Stimulated activated naive CD8-positive, alpha-beta T cell treated with anti-CD3 and anti-CD28 coated beads, Interleukin-15, amount 100 ng/mL, for 72 hours (primary cell): ENCODE results near the gene RAD1.

Source experiments
- ATAC-seq: fragments of 150-1000 bp; cut with Tn5 transposase; 2 replicates; pipeline ENCODE4 v1.10.0; 2021; ENCODE audit warnings: mild to moderate bottlenecking, moderate library complexity
- DNase-seq, 2 donors: peaks; one replicate each; pipeline ENCODE4 v3.0.0; 2021 to 2022
- H3K27ac Mint-ChIP-seq, 2 donors: one replicate each; pipeline ENCODE4 v1.8.0; 2022; ENCODE audit warnings: mild to moderate bottlenecking in 2 of 2, mixed read lengths in 2 of 2, moderate library complexity in 2 of 2
- H3K27me3 Mint-ChIP-seq: one replicate; pipeline ENCODE4 v1.8.0; 2022; ENCODE audit warnings: mixed read lengths
- H3K4me1 Mint-ChIP-seq: one replicate; pipeline ENCODE4 v1.8.0; 2022; ENCODE audit warnings: mild to moderate bottlenecking, mixed read lengths
- H3K4me3 Mint-ChIP-seq, 2 donors: one replicate each; pipeline ENCODE4 v1.8.0; 2022; ENCODE audit warnings: mild to moderate bottlenecking in 2 of 2, mixed read lengths in 2 of 2, moderate library complexity in 1 of 2
- H3K9me3 Mint-ChIP-seq, 2 donors: one replicate each; pipeline ENCODE4 v1.8.0; 2022; ENCODE audit warnings: mixed read lengths in 2 of 2

Gene RAD1

DNA sequence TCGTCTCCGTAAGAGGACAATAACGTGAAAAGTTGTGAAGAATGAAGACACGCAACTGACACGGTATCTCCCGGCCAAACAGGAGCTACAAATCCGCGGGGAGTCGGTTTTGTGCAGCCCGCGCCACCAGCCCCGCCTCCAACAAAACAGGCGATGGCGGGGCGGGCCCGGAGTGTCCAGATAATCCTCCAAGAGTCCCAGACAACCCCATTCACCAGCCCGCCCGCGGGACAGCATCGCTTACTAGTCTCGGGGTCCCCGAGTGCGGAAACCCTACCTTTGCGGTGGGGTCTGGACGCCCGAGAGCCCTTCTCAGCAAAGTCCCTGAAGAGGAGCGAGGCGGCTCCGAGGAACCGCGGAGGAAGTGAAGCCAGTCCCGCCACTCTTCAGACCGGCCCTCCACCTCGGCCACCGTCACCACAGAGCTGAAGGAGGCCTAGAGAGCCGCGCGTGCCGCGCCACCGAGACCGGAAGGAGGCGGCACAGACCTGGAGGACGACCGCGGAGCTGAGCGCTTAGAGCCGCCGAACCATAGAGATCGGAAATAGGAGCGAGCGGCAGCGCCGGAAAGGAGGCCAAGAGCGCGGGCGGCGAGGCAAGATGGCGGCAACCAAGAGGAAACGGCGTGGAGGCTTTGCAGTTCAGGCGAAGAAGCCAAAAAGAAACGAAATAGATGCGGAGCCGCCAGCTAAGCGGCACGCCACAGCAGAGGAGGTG is at the start of gene RAD1, which contains the start of gene BRIX1:
Gene RAD1, minus strand, starts transcription at position 366 of the 717 bp plus-strand sequence. CDS start 612 bp downstream, outside the sequence.
Gene BRIX1, plus strand, starts transcription at position 573 of the 717 bp plus-strand sequence. Its CDS starts 28 bp downstream, at position 601.
- no peaks in the 10 kb centered on the region for H3K27me3 Mint-ChIP-seq
- H3K4me3 Mint-ChIP-seq, result peak within 1 kb of the TSS in 1 of 2 donors; percentile 65
- DNase-seq, result peak; percentile 94 to 97
- no peaks in the 10 kb centered on the region for H3K9me3 Mint-ChIP-seq
- H3K27ac Mint-ChIP-seq, result peak within 1 kb of the TSS in 1 of 2 donors; percentile 78
- peak; percentile 100 for ATAC-seq
- peaks cover 37% of the 10 kb centered on the region for H3K4me1 Mint-ChIP-seq

- Mint-ChIP-seq H3K9me3 (no peaks in the 10 kb centered on the region), H3K27ac (peak overlapping the region; percentile 17 to 75), H3K4me3 (no peak overlapping the region), H3K4me1 (peaks cover 21% of the 10 kb centered on the region), H3K27me3 (no peaks in the 10 kb centered on the region)
- DNase-seq (peak; percentile 8 to 12), ATAC-seq (peak; percentile 92)
Measured at GRCh38 chr5:34959323-34959722, 44.0 kb upstream of the RAD1 start.

- Mint-ChIP-seq H3K9me3 (no peaks in the 10 kb centered on the region), H3K27ac (no peak overlapping the region), H3K4me1 (peaks cover 21% of the 10 kb centered on the region), H3K4me3 (no peak overlapping the region), H3K27me3 (no peaks in the 10 kb centered on the region)
- ATAC-seq, result peak; percentile 66
- DNase-seq, result no peak
Measured at GRCh38 chr5:34957857-34958690, 42.8 kb upstream of the RAD1 start.

DNA sequence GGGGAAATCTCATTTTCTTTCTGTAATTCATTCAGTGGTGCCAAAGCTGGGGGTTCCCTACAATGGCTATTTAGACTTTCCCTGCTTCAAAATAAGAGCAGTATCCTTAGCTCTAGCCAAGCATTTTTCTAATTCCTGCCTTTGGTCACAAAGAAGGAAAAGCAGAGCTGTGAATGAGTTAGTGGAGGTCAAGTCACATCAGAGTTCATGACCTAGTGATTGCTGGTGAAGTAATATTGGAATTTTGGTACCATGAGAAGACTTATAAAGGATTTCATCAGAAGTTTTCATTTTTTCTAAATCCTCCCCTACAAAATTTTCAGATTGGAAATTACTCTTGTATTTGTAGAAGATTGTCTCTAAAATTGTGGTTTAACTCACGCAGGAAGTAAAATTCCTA is 42.0 kb upstream of the RAD1 start:
- no peak for ATAC-seq
- Mint-ChIP-seq H3K27ac (no peak overlapping the region), H3K27me3 (no peaks in the 10 kb centered on the region), H3K4me3 (no peak overlapping the region), H3K9me3 (no peaks in the 10 kb centered on the region), H3K4me1 (peaks cover 21% of the 10 kb centered on the region)
- DNase-seq, result no peak

- Mint-ChIP-seq H3K9me3 (no peaks in the 10 kb centered on the region), H3K4me1 (no peaks in the 10 kb centered on the region), H3K27me3 (no peaks in the 10 kb centered on the region), H3K4me3 (no peak overlapping the region), H3K27ac (no peak overlapping the region)
- ATAC-seq (no peak), DNase-seq (no peak)
Measured at GRCh38 chr5:34944460-34945047, 29.2 kb upstream of the RAD1 start.

- Mint-ChIP-seq H3K27me3 (no peaks in the 10 kb centered on the region), H3K27ac (no peak overlapping the region), H3K4me3 (no peak overlapping the region), H3K9me3 (no peaks in the 10 kb centered on the region), H3K4me1 (no peaks in the 10 kb centered on the region)
- no peak for DNase-seq
- no peak for ATAC-seq
Measured at GRCh38 chr5:34944044-34944443, 28.7 kb upstream of the RAD1 start.

GRCh38 chr5:34941936-34942335 is 26.6 kb upstream of the RAD1 start:
- H3K4me3 Mint-ChIP-seq, result no peak overlapping the region
- H3K27me3 Mint-ChIP-seq, result no peaks in the 10 kb centered on the region
- DNase-seq (no peak), ATAC-seq (no peak)
- no peaks in the 10 kb centered on the region for H3K4me1 Mint-ChIP-seq
- H3K9me3 Mint-ChIP-seq, result no peaks in the 10 kb centered on the region
- no peak overlapping the region for H3K27ac Mint-ChIP-seq

DNA sequence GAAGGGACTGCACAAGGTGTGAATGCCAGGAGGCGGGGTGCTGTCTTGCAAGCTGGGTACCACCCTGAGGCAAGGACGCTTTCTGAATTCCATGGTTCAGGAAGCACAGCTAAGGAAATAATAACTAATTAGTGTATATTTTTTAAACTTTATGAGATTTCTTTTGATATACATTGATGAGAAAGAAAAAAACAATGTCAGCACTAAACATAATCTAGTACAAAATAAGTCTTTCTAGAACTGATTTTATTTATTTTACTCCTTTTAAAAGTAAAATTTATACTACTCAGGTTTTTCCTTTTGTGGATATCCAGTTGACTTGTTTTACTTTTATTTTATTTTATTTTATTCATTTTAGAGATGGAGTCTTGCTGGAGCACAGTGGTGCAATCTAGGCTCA is 17.6 kb upstream of the RAD1 start:
- no peaks in the 10 kb centered on the region for H3K9me3 Mint-ChIP-seq
- no peak for ATAC-seq
- no peak overlapping the region for H3K27ac Mint-ChIP-seq
- no peak for DNase-seq
- H3K4me3 Mint-ChIP-seq, result no peak overlapping the region
- no peaks in the 10 kb centered on the region for H3K27me3 Mint-ChIP-seq
- peaks cover 23% of the 10 kb centered on the region for H3K4me1 Mint-ChIP-seq

DNA sequence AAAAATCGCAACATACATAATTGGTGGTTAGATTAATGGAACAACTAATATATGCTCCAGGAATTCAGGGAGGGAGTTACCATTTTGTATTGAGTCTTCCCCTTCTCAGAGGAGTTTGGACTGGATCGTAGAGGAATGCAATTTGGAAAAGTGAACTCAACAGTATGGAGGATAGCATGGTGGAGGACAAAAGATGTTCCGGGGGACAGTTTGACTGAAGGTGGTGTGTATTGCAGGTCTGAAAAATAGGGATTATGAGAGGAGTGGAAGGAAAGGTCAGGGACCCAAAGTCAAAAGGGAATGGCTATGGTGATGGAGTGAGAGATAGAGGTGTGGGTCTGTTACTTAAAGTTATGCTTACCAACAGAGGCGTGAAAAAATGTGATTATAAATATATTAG is 15.6 kb upstream of the RAD1 start:
- Mint-ChIP-seq H3K27ac (no peak overlapping the region), H3K9me3 (no peaks in the 10 kb centered on the region), H3K27me3 (no peaks in the 10 kb centered on the region), H3K4me1 (peaks cover 33% of the 10 kb centered on the region), H3K4me3 (peak overlapping the region; percentile 96 to 99)
- ATAC-seq (no peak), DNase-seq (no peak)

- Mint-ChIP-seq H3K27me3 (no peaks in the 10 kb centered on the region), H3K4me3 (peak overlapping the region; percentile 96 to 99), H3K9me3 (no peaks in the 10 kb centered on the region), H3K4me1 (peaks cover 37% of the 10 kb centered on the region), H3K27ac (peak overlapping the region; percentile 97 to 99)
- no peak for DNase-seq
- no peak for ATAC-seq
Measured at GRCh38 chr5:34930462-34930844, 15.1 kb upstream of the RAD1 start.

DNA sequence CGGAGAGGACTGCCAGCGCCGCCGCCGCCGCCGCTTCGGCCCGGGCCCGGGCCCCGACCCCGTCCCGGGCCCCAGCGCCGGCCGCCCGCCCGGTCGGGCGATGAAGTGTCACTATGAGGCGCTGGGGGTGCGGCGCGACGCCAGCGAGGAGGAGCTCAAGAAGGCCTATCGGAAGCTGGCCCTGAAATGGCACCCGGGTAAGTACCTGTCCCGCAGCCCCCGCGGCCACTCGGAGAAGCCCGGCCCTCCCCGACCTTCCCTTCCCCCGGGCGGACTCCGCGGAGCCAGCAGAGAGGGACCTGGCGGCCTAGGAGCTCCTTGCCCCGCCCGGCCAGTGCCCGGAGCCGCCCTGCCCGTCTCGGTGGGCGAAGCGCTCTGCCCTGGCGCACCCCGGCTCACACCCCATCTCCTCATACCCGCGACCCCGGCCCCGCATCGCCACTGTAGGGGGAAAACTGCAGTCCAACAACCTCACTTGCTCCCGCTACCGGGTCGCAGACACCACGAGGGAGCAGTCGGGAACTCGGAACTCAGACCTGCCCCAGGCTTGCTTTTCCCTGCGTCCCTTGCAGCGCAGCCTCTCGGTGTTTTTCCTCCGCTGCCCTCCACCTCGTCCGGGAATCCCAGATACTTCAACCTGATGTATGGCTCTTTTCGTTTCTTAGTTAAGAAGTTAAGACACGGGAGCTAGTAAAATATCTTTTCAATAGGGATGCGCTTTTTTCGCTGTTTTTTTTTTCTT is 14.6 kb upstream of the RAD1 start:
- H3K27ac Mint-ChIP-seq, result peak overlapping the region; percentile 97 to 99
- peak; percentile 87 for ATAC-seq
- peaks cover 43% of the 10 kb centered on the region for H3K4me1 Mint-ChIP-seq
- peak overlapping the region; percentile 96 to 99 for H3K4me3 Mint-ChIP-seq
- H3K9me3 Mint-ChIP-seq, result no peaks in the 10 kb centered on the region
- DNase-seq, result peak; percentile 77 to 84
- H3K27me3 Mint-ChIP-seq, result no peaks in the 10 kb centered on the region

DNA sequence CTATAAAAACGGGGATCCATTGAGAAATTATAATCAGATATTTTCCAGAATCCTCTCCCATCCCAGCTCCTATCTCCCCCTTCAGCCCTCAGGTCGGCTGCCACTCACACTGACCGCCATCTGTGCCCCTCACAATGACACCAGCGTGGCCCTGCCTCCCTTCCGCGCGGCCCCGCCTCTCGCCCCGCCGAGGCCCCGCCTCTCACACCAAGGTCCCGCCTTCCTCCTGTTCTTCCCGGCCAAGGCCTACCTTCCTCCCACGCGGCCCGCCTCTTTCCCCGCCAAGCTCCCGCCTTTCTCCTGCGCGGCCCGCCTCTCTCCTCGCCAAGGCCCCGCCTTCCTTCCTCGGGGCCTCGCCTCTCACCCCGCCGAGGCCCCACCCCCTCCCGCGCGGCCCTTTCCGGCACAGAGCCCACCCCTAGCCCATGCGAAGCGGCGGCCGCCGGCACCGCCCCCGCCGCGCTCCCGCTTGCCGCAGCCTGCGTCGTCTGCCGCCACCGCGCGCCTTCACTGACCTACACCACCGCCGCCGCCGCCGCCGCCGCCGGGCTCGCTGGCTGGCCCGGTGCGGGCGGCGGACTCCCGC is 13.9 kb upstream of the RAD1 start, which contains the start of gene DNAJC21:
Gene DNAJC21, plus strand, starts transcription at position 426 of the 586 bp plus-strand sequence. CDS start 261 bp downstream, outside the sequence.
- peak; percentile 93 for ATAC-seq
- Mint-ChIP-seq H3K27ac (peak within 1 kb of the TSS; percentile 97 to 99), H3K4me3 (peak within 1 kb of the TSS; percentile 96 to 99)

GRCh38 chr5:34928267-34928666 is 13.0 kb upstream of the RAD1 start:
- ATAC-seq (no peak), DNase-seq (no peak)
- Mint-ChIP-seq H3K27me3 (no peaks in the 10 kb centered on the region), H3K9me3 (no peaks in the 10 kb centered on the region), H3K27ac (no peak overlapping the region), H3K4me1 (peaks cover 53% of the 10 kb centered on the region), H3K4me3 (peak overlapping the region in 1 of 2 donors; percentile 86)

More for the DNA sequence above, 13.9 kb upstream of the RAD1 start, which contains the start of gene DNAJC21:
- no peaks in the 10 kb centered on the region for H3K27me3 Mint-ChIP-seq
- no peaks in the 10 kb centered on the region for H3K9me3 Mint-ChIP-seq
- H3K4me1 Mint-ChIP-seq, result peaks cover 49% of the 10 kb centered on the region
- peak; percentile 99 for DNase-seq

DNA sequence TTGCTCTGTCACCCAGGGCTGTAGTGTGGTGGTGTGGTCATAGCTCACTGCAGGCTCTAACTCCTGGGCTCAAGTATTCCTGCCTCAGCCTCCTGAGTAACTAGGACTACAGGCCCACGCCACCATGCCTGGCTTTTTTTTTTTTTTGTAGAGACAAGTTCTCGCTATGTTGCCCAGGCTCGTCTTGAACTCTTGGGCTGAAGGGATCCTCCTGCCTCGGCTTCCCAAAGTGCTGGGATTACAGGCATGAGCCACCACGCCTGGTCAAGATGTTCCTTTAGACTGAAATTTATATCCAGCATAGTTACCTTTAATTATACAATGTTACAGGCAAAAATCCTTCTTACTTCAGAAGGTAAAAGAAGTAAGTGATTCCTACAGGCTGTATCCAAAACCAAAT is 12.5 kb upstream of the RAD1 start:
- no peak overlapping the region for H3K27ac Mint-ChIP-seq
- H3K4me1 Mint-ChIP-seq, result peaks cover 57% of the 10 kb centered on the region
- no peak for DNase-seq
- H3K4me3 Mint-ChIP-seq, result no peak overlapping the region
- H3K27me3 Mint-ChIP-seq, result no peaks in the 10 kb centered on the region
- no peaks in the 10 kb centered on the region for H3K9me3 Mint-ChIP-seq
- no peak for ATAC-seq
